Kidney (tissue), 14 donors: ENCODE data around the gene EPHB1. TPM values are rescaled to one million over a fixed set of nuclear protein-coding genes. Genes with fewer than 3 reads are reported as not detected.

ENCODE experiments used
- DNase-seq, 5 donors: peaks; one replicate each; pipeline ENCODE4 v3.0.0-alpha.2; 2013 to 2020
- FAIRE-seq: peaks from 2 replicates; lab custom pipeline; 2012; peaks lifted over from hg19 to GRCh38; lab: Jason Lieb, UNC
- H3K27ac ChIP-seq, 2 donors: one replicate each; pipeline ENCODE4 v1.7.0; 2013; ENCODE audit warnings: low read depth in 2 of 2, low read length in 2 of 2, inconsistent platforms in 1 of 2
- H3K27me3 ChIP-seq: one replicate; pipeline ENCODE4 v1.7.1; 2013; ENCODE audit warnings: low read length, inconsistent platforms; ENCODE audit not compliant: control insufficient read depth, insufficient read depth
- H3K36me3 ChIP-seq, 3 donors: one replicate each; pipeline versions ENCODE4 v1.7.0 to v1.7.1; 2013; ENCODE audit warnings: low read length in 3 of 3, control low read depth in 1 of 3, inconsistent platforms in 1 of 3; ENCODE audit not compliant: insufficient read depth in 3 of 3, control insufficient read depth in 2 of 3
- H3K4me1 ChIP-seq, 3 donors: one replicate each; pipeline versions ENCODE4 v1.7.0 to v1.7.1; 2013; ENCODE audit warnings: low read length in 3 of 3, inconsistent platforms in 1 of 3, low read depth in 1 of 3; ENCODE audit not compliant: control insufficient read depth in 2 of 3, insufficient read depth in 2 of 3
- H3K4me3 ChIP-seq, 3 donors: one replicate each; pipeline versions ENCODE4 v1.7.0 to v1.8.1; 2013; ENCODE audit warnings: low read length in 3 of 3, control low read depth in 1 of 3, inconsistent platforms in 1 of 3
- H3K9ac ChIP-seq, 3 donors: one replicate each; pipeline versions ENCODE4 v1.7.0 to v1.7.1; 2013; ENCODE audit warnings: low read length in 3 of 3, control low read depth in 1 of 3, inconsistent platforms in 1 of 3
- H3K9me3 ChIP-seq, 3 donors: one replicate each; pipeline versions ENCODE4 v1.7.0 to v1.7.1; 2013; ENCODE audit warnings: low read length in 3 of 3, control low read depth in 1 of 3, inconsistent platforms in 1 of 3; ENCODE audit not compliant: control insufficient read depth in 2 of 3, insufficient read depth in 1 of 3
- CTCF ChIP-seq: IDR thresholded peaks from 3 replicates; pipeline ENCODE4 v1.5.1; 2012; ENCODE audit warnings: mild to moderate bottlenecking, moderate library complexity, borderline replicate concordance; ENCODE audit not compliant: insufficient read depth; ENCODE audit errors: extremely low read depth
- intact Hi-C: fragments of 100-400 bp; cut with DNase I; formaldehyde crosslinking; loops from one replicate; pipeline ENCODE4 v1.11.1; 2022
- polyA plus RNA-seq: library from polyadenylated mRNA; stranded (reverse); fragments of 350-450 nt; fragmentation: Illumina TruSeq; extraction: RNeasy Lipid Tissue Mini Kit (QIAGEN cat#74804); gene quantifications from one replicate; pipeline ENCODE4 v1.2.3, GENCODE V29; 2014; ENCODE audit warnings: low read depth, low replicate concordance; ENCODE audit not compliant: insufficient read depth
- total RNA-seq: library from RNA; stranded (reverse); fragmentation: NEBNext Ultra II Directional; extraction: Animal tissue kit (Norgen Biotek cat#: 25700); gene quantifications from one replicate; pipeline ENCODE4 v1.2.1, GENCODE V29; 2021
- donor health status: control.
- donor health status: control.
- donor health status: control.
- donor health status: control.
- donor health status: control.
- donor health status: DM: yes; HTN: yes; CAD: no.
- donor health status: Normal renal cell carcinoma (clear cell type).

EPHB1 gene
- total and polyA plus RNA-seq, 2 donors from 2014 or later, result 0.39 to 3.2 TPM

GRCh38 chr3:135090020-135090717, 295.1 kb downstream of the EPHB1 start:
- Histone ChIP-seq H3K4me1 (no peaks in the 10 kb centered on the region), H3K27me3 (no peaks in the 10 kb centered on the region), H3K27ac (no peak overlapping the region), H3K9ac (no peak overlapping the region), H3K36me3 (no peaks in the 10 kb centered on the region), H3K4me3 (no peak overlapping the region), H3K9me3 (no peaks in the 10 kb centered on the region)
- FAIRE-seq, result no peak
- DNase-seq, result no peak
- TF ChIP-seq CTCF, result no peak
- intact Hi-C loops, result no loop called here

GRCh38 chr3:135091946-135092345, 296.9 kb downstream of the EPHB1 start:
- Histone ChIP-seq H3K9ac (no peak overlapping the region), H3K9me3 (no peaks in the 10 kb centered on the region), H3K4me1 (no peaks in the 10 kb centered on the region), H3K27me3 (no peaks in the 10 kb centered on the region), H3K27ac (no peak overlapping the region), H3K36me3 (no peaks in the 10 kb centered on the region), H3K4me3 (no peak overlapping the region)
- no peak for FAIRE-seq
- no peak for DNase-seq
- no peak for TF ChIP-seq CTCF
- intact Hi-C loops, result no loop called here

- H3K4me1 ChIP-seq, result no peaks in the 10 kb centered on the region
- DNase-seq, result no peak
- no peaks in the 10 kb centered on the region for H3K27me3 ChIP-seq
- no peak for TF ChIP-seq CTCF
- H3K9me3 ChIP-seq, result no peaks in the 10 kb centered on the region
- intact Hi-C loops, result no loop called here
- H3K9ac ChIP-seq, result no peak overlapping the region
- H3K36me3 ChIP-seq, result no peaks in the 10 kb centered on the region
- no peak overlapping the region for H3K27ac ChIP-seq
- no peak overlapping the region for H3K4me3 ChIP-seq
- FAIRE-seq, result no peak
Observed at GRCh38 chr3:135093121-135093520, 298.1 kb downstream of the EPHB1 start.
